ENCODE measurements around the gene TRAPPC6A. TPM values are rescaled to one million over a fixed set of nuclear protein-coding genes. Genes with fewer than 3 reads are reported as not detected.

The TRAPPC6A gene
- total RNA-seq, 2 donors from 2014 or later: 56.6 to 79.1 TPM

DNA sequence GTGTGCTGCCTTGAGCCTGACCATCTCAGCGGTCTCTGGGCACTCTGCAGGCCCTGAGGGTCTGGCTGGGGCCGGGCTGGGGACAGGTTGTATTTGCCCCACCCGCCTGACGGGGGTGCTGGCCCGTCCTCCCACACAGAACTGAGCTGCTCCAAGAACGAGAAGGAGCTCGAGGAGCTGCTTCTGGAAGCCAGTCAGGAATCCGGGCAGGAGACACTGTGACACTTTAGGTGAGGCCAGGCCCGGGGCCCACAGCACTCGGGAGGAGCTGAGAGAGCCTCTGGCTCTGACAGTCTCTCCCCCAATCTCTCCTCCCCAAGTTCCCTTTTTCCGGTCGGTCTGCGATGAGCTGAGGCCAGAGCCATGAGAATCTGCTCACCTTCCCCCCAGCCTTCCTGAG, 31.8 kb downstream of the TRAPPC6A start:
- Mint-ChIP-seq H3K36me3 (ENCODE audit: low read depth) (peaks cover 33% of the 10 kb centered on the region), H3K27me3 (ENCODE audit: insufficient read depth) (peaks cover 8% of the 10 kb centered on the region)

GRCh38 chr19:45145270-45146189, 32.5 kb downstream of the TRAPPC6A start:
- DNase-seq: no peak
- H3K9me3 ChIP-seq (ENCODE audit: control insufficient read depth, low read length): no peaks in the 10 kb centered on the region
- H3K27ac Mint-ChIP-seq: no peak overlapping the region
- no peaks in the 10 kb centered on the region for H3K4me1 ChIP-seq (ENCODE audit: control insufficient read depth, insufficient read depth, low read length)
- H3K9me3 Mint-ChIP-seq: no peaks in the 10 kb centered on the region
- peaks cover 37% of the 10 kb centered on the region for H3K36me3 Mint-ChIP-seq (ENCODE audit: low read depth)
- no peak overlapping the region for H3K4me3 ChIP-seq (ENCODE audit: low read length)
- peaks cover 22% of the 10 kb centered on the region for H3K36me3 ChIP-seq (ENCODE audit: control insufficient read depth, insufficient read depth, low read length)
- H3K4me3 Mint-ChIP-seq: no peak overlapping the region
- WGBS, 2 experiments (ENCODE audit: insufficient coverage in 1 of 2, insufficient read length in 1 of 2): 94 to 96% methylated on average over 14 to 48 of the region's 54 CpGs
- no peaks in the 10 kb centered on the region for H3K27me3 ChIP-seq (ENCODE audit: control insufficient read depth, insufficient read depth, low read length, poor library complexity, severe bottlenecking)
- no peak for TF ChIP-seq CTCF (conservative IDR thresholded peaks at IDR 0.05)
- H3K27ac ChIP-seq (ENCODE audit: low read depth, low read length): no peak overlapping the region
- H3K27me3 Mint-ChIP-seq (ENCODE audit: insufficient read depth): peaks cover 2% of the 10 kb centered on the region
- H3K9ac ChIP-seq (ENCODE audit: extremely low read depth, low read length, poor library complexity, severe bottlenecking): no peak overlapping the region
- no peaks in the 10 kb centered on the region for H3K4me1 Mint-ChIP-seq

More for the DNA sequence above, 31.8 kb downstream of the TRAPPC6A start:
- no peak overlapping the region for H3K27ac ChIP-seq (ENCODE audit: low read depth, low read length)
- no peaks in the 10 kb centered on the region for H3K27me3 ChIP-seq (ENCODE audit: control insufficient read depth, insufficient read depth, low read length, poor library complexity, severe bottlenecking)
- Mint-ChIP-seq H3K4me1 (no peaks in the 10 kb centered on the region), H3K4me3 (no peak overlapping the region), H3K9me3 (no peaks in the 10 kb centered on the region), H3K27ac (no peak overlapping the region)
- no peak for TF ChIP-seq CTCF (conservative IDR thresholded peaks at IDR 0.05)
- H3K9me3 ChIP-seq (ENCODE audit: control insufficient read depth, low read length): no peaks in the 10 kb centered on the region
- H3K4me1 ChIP-seq (ENCODE audit: control insufficient read depth, insufficient read depth, low read length): no peaks in the 10 kb centered on the region
- H3K4me3 ChIP-seq (ENCODE audit: low read length): no peak overlapping the region
- DNase-seq: no peak
- H3K36me3 ChIP-seq (ENCODE audit: control insufficient read depth, insufficient read depth, low read length): peaks cover 18% of the 10 kb centered on the region
- WGBS, 2 experiments (ENCODE audit: insufficient coverage in 1 of 2, insufficient read length in 1 of 2): 89 to 94% methylated on average over 8 to 13 of the region's 13 CpGs
- no peak overlapping the region for H3K9ac ChIP-seq (ENCODE audit: extremely low read depth, low read length, poor library complexity, severe bottlenecking)

DNA sequence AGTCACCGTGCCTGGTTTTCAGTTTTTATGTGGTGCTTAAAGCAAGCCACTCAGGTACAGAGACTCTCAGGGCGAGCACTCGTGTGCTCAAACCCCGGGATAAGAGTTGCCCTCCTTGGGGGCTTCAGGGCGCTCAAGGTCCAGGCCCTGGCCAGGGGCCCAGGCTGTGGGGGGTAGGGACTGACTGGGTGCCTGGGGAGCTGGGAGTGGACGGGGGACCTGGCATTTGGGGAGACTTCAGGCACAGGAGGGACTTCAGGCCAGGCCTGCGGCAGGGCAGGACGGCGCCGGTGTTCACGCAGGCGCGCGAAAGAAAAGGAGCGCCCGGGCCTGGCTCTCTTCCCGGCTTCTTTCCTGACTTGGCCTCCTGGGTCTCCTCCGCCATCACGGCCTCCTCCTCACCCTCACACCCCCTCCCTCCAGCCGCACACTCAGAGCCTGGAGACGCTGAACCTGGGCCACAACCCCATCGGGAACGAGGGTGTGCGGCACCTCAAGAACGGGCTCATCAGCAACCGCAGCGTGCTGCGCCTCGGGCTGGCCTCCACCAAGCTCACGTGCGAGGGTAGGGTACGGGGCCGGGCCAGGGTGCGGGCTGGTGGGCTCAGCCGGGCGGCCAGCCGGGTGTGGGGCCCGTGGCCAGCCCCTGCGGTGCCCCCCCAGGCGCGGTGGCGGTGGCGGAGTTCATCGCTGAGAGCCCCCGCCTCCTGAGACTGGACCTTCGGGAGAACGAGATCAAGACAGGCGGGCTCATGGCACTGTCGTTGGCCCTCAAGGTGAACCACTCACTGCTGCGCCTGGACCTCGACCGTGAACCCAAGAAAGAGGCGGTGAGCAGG, 33.4 kb downstream of the TRAPPC6A start:
- 95 to 97% methylated on average over 33 to 53 of the region's 53 CpGs for WGBS, 2 experiments (ENCODE audit: insufficient coverage in 1 of 2, insufficient read length in 1 of 2)
- H3K27ac ChIP-seq (ENCODE audit: low read depth, low read length): no peak overlapping the region
- H3K27me3 ChIP-seq (ENCODE audit: control insufficient read depth, insufficient read depth, low read length, poor library complexity, severe bottlenecking): no peaks in the 10 kb centered on the region
- no peak overlapping the region for H3K4me3 ChIP-seq (ENCODE audit: low read length)
- H3K4me1 ChIP-seq (ENCODE audit: control insufficient read depth, insufficient read depth, low read length): no peaks in the 10 kb centered on the region
- no peak overlapping the region for H3K9ac ChIP-seq (ENCODE audit: extremely low read depth, low read length, poor library complexity, severe bottlenecking)
- Mint-ChIP-seq H3K27ac (no peak overlapping the region), H3K36me3 (ENCODE audit: low read depth) (peaks cover 38% of the 10 kb centered on the region), H3K9me3 (no peaks in the 10 kb centered on the region), H3K27me3 (ENCODE audit: insufficient read depth) (no peaks in the 10 kb centered on the region), H3K4me3 (no peak overlapping the region), H3K4me1 (no peaks in the 10 kb centered on the region)
- H3K9me3 ChIP-seq (ENCODE audit: control insufficient read depth, low read length): no peaks in the 10 kb centered on the region
- TF ChIP-seq CTCF (conservative IDR thresholded peaks at IDR 0.05): no peak
- no peak for DNase-seq
- peaks cover 22% of the 10 kb centered on the region for H3K36me3 ChIP-seq (ENCODE audit: control insufficient read depth, insufficient read depth, low read length)
